GM21737 (cell line): Measurements from ENCODE around the gene LRCH4.
"Not testable (repeated sequence)": the region's sequence is repeated elsewhere in the genome, so short reads cannot be mapped to it uniquely, and the experiment has no call there.

Experiments
- ATAC-seq: cut with Tn5 transposase; IDR thresholded peaks from one replicate; pipeline ENCODE4 v1.9.1; 2021; ENCODE audit warnings: mild to moderate bottlenecking, moderate library complexity; ENCODE audit not compliant: unreplicated experiment

Gene LRCH4

DNA sequence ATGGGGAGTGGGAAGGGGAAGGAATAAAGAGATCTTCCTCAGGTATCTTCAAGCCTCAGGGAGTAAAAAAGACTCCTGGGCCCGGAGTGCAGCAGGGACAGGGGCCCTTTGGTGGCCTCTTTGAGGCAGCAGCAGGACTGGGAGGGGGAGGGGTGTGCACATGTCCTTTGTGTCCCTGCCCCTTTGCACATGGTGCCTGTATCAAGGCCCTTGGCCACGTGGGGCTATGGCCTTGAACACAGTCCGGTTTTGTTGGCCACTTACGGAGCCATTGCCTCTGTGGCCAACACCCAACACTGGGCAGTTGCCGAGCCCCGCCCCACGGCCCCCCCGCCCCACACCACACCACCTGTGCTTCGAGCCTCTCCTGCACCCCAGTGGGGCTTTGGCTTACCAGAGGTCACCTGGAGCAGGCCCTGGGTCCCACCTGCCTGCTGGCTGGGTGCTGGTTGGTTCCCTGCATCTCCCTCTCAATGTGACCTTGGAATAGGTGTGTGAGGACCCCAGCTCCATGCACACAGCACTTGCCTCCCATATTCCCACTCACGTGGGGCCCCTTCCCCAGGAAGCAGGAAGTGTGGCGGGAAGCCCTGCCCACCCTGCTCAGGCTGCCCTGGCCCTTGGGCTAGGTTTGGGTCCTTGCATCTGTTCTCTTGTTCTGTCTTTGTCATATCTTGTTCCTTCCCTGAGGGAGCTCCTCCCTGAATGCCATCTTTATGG lies 17.6 kb downstream of the LRCH4 start:
- ATAC-seq, result no peak

DNA sequence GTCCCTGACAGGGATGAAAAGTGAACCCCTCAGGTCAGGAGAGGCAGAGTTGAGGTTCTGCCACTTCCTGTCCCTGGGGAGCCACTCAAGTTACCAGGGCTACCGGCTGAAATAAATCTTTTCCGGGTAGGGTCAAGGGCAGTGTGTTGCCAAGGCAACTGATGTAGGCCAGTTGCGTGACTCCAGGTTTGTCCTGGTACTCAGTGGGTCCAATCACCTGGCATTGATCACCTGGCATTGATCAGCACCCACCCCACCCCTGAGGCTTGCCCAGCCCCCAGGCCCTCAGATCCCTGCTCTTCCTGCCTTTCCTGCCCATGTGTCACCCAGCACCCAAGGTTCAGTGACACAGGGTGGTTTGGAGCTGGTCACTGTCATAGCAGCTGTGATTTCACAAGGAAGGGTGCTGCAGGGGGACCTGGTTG lies 18.2 kb downstream of the LRCH4 start:
- ATAC-seq, result no peak

DNA sequence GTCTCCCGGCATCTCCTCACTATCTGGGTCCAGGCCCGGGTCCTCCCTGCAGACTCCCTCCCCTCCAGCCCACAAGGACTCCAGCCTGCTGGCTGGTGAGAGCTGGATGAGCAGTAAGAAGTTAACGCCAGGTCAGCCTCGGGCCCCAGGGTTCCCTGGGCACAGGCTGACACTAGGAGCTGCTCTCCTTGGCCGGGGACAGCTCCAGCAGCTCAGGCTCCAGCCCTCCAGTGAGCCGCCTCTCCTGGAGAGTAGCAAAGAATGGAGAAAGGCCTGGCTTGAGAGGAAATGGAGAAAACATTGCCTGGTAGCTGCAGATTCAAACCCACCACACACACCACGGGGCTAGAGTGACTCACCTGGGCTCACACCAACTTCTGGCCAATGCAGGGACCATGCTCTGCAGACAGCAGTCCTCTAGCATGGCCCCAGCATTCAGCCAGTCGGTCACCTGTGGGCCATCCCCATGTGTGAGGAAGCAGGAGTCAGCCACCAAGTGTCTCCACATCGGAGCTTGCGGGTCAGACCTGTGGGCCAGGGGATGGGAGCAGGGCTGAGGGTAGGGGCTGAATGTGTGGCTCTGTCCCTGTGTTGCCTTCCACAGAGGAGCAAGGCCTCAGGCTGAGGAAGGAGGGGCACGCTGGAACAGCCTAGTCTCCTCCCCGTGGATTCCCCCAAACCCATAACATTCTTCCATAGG lies 18.7 kb downstream of the LRCH4 start:
- no peak for ATAC-seq

DNA sequence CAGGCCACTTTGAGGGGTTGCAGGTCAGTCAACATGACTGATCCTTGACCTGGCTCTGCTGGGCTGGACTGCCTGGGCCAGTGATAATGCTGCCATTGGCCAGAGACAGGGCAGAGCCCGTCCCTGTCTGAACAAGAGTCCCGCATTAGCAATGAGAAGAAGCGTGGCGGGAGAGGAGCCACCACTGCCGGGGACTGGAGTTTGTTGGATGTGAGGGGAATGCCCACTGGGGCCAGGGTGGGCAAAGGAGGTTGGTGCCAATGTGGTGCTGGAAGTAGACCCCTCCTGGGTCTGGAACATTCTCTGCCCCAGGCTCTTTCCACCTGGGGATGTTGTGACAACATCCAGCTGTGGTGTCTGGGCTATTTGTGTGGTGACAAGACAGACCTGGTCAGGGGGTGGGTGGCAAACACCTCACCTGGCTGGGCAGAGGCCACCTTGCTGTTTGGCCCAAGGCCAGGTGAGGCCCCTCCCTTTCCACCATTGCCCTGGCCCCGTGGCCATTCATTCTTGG lies 19.9 kb downstream of the LRCH4 start:
- ATAC-seq, result no peak

DNA sequence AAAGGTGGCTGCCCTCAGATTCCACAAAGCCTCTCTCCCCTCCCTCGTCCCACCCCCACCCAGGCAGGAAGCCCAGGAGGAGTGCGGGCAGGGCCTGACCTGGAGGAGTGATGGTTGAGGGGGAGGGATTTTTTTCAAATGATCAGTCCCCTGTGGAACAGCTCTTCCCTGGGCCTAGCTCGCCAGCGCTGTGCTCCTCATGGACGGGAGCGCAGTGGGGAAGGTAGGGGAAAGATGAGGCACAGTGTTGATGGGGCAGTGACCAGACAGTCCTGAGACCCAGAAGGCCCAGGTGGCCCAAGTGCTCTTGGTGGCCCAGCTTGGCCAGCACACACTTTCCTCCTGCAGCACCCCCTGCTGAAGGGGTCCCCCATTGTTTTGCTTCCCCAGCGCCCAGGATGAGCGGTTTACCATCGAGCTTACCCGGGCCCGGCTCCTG lies 20.8 kb downstream of the LRCH4 start:
- no peak for ATAC-seq

DNA sequence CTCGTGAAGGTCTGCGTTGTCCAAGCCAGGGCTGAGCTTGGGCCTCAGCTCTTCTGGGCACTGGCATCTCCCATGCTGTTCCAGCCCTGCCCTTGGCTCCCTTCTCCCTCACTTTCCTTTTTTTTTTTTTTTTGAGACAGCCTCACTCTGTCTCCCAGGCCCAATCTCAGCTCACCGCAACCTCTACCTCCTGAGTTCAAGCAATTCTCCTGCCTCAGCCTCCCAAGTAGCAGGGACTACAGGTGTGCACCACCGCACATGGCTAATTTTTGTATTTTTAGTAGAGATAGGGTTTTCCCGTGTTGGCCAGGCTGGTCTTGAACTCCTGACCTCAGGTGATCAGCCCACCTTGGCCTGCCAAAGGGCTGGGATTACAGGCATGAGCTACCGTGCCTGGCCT lies 21.5 kb downstream of the LRCH4 start:
- ATAC-seq, result not testable (repeated sequence)

DNA sequence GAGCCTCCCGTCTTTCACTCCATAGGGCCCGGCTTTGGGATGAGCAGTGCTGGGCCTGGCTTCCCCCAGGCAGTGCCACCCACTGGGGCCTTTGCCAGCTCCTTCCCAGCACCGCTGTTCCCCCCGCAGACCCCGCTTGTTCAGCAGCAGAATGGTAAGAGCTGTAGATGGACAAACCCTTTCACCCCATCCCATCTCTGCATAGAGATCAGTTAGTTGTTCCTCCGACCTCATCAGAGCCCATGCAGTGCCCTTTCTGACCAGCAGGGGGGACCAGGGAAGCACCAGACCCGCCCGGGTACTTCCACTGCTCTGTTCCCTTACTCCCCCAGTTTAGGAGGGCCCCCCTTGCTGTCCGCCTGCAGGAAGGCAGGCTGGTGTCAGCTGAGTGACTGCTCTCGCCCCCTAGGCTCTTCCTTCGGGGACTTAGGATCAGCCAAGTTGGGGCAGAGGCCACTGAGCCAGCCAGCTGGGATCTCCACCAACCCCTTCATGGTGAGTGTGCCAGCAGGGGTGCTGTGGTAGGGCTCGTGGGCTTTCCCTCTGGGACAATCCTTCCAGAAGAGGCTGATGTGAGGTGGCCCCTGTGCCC lies 22.0 kb downstream of the LRCH4 start:
- ATAC-seq, result no peak

DNA sequence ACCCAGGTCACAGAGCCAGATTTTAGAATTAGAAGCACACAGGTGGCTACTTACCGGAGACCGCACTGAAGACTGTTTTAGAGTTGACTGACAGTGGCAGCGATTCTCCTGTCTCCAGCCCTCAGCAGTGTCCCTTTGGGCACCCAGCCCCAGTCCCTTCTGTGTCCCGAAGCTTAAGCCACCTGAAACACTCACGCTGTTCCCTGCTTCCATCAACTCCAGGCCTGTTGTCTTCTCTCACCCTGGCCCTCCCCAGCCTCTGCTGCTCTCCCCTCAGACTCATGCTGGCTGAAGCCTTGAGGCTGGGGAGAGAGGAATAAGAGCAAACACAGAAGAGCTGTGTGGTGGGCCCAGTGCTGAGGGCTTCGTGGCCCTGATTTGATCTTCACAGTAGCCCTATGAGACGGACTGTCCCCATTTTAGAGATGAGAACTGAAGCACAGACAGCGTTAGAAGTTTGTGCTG lies 22.8 kb downstream of the LRCH4 start:
- ATAC-seq, result no peak

DNA sequence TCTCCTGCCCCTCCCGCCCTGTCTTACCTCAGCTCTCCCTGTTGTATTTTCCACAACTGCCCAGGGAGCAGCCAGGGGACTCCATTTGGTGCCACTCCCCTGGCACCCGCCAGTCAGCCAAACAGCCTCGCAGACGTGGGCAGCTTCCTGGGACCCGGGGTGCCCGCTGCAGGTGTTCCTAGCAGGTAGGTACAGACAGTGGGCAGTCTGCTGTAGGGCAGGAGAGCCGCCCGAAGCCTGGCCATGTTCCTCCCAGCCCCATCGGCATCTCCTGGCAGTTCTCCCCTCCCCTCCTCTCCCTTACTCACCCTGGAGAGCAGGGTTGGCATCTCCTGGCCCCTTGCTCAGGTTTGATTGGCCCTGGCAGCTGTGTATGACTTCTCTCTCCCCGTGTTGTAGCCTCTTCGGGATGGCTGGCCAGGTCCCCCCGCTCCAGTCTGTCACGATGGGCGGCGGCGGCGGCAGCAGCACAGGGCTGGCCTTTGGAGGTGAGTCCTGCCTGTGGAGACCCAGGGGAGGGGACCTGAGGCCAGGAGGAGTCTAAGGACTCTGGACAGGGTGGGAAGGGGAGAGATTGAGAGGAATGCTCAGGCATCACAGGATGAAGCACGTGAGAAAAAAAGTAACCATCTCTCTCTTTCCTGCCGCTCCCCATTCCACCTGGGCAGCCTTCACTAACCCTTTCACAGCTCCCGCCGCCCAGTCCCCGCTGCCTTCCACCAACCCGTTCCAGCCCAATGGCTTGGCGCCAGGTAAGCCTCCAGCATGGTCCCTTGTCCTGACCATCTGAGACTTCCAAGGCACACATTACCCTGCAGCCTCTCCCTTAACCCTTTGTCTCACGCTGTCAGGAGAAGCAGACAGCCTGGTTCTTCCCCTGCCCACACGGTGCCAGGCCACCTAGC lies 23.5 kb downstream of the LRCH4 start:
- no peak for ATAC-seq

DNA sequence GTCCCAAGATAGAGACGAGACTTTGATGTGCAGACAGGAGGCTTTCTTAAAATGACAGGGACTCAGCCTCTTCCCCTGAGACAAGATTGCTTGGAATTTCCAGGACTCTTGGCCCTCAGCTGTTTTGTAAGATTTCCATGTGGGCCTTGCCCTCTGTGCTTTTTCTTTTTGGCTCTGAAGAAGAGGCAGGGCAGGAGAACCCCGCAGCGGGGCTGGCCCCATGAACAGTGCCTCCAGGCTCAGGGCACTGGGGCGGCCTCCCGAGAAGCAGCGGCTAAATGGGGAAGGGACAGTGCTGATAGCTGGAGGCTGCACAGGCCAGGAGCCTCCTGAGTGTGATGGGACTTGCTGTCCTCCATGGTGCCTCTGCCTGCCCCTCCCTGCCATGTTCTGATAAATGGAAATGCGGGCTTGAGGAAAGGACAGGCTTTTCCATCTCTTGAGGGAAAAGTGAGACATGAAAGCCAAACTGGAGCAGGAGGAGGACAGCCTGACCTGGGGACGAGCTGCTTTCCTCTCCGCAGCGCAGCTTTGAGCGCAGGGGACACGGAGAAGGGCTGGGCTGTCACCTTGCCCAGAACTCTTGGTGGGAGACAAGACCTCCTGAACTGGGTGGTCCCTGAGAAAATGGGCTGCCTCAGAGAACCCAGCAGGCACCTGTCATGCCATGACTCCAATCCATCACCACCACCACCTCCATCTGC lies 24.3 kb downstream of the LRCH4 start:
- ATAC-seq, result no peak

DNA sequence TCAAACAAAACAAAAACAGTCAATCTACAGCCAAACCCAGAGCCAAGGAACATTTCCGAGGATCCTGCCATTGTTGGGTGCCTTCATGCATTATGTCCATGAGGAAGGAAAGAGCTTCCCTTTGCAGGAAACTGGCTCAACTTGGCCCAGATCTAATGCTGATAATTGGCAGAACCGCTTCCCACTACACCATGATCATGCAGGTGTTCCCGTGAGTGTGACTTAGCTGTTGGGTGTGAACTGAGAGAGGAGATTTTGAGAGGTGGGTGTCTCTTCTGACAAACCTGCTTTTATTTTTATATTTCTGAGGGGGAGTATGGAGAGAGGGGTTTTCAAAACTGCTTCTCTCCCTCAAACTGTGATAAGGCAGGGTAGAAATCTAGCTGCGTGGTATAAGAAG lies 26.8 kb downstream of the LRCH4 start:
- no peak for ATAC-seq

DNA sequence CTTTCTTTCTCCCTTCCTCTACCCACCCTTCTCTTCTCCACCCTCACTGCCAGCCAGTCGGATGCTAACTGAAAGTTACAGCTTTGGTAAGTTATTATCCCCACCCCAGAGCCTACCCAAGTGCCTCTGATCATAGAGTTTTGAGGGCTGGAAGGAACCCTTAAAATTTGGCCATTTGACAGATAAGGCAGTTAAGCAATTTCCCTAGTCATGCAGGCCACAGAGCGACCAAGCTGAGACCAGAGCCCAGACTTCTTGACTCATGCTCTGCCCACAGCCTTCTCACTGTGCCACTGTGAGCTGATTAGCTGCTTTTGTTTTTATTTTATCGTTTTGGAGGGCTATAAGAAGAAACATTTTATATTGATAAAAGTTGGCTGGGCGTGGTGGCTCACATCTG lies 29.4 kb downstream of the LRCH4 start:
- no peak for ATAC-seq

DNA sequence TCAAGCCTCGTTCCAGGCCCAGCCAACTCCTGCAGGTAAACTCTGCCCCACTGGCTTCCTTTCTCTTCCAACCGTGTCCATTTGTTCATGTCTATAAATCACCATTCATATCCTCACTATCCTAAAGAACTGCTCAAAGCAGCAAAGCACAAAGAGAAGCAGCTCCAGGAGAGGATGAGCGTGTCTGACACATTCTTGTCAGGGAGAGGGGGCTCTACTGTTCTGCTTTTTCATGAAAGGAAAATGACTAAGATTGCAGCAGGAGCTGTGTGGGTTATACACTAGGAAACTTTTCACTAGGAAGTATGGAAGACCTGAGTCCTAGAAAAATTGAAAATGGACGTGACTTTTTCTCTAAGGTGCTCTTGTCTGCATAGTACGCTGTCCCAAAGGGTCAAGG lies 30.2 kb downstream of the LRCH4 start:
- ATAC-seq, result no peak

DNA sequence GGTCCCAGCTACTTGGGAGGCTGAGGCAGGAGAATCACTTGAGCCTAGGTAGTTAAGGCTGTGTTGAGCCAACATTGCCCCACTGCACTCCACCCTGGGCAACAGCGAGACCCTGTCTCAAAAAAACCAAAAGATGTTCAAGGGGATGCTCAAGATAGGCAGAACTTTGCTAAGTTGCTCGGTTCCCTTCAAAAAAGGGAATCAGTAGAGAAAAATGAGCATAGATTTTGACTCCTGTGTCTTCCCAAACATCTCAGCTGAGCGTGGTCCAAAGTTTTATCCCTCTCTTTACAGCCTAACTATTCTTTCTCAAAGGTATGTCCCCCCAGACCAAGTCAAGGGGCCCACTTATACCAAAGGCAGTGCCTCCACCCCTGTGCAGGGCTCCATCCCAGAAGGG lies 32.9 kb downstream of the LRCH4 start:
- no peak for ATAC-seq

DNA sequence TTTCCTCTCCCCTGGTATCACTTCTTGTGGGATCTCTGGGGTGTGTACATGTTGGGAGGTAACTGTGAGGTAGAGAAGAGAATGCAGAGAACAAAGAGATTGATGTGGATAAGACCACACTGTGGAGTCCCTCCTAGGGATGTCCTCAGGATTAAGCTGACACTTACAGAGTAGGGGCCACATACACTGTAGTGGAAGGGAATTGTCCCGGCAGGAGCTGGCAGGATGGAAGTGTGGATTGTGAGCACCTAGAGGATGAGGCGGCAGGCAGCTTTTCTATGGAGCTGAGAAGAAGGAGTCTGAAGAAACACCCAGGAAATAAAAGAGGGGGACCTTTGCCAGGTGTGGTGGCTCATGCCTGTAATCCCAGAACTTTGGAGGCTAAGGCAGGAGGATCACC lies 33.4 kb downstream of the LRCH4 start:
- ATAC-seq, result no peak

DNA sequence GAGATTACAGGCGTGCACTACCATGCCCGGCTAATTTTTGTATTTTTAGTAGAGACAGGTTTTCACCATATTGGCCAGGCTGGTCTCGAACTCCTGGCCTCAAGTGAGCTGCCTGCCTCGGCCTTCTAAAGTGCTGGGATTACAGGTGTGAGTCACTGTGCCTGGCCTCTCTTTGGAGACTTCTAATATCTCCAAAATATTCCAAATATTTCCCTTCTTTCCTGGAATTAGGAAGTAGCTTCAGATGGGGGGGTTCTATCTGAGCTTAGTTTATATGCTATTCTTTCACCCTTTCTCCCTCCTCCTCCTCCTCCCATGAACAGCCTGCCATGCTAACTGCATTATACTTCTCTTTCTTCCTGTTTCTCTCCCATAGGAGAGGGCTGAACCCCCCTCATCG lies 37.5 kb downstream of the LRCH4 start:
- not testable (repeated sequence) for ATAC-seq

DNA sequence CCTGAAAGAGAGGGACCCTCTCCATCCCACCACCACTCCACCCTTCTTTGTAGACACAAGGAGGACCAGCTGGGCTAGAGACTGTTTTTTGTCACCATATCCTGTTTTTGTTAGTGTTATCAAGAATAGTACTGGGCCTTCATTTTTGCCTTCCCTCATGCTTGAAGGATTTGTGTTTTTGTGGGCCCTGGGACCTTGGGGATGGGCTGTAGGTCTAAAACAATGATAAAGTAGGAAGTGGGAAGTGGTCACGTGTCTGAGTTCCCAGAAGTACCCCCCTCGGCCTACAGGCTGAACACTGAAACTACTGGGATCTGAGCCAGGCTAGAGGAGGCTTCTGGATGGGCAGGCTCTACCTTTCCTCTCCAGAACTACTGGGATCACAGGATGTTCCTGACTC lies 38.1 kb downstream of the LRCH4 start:
- ATAC-seq, result no peak

DNA sequence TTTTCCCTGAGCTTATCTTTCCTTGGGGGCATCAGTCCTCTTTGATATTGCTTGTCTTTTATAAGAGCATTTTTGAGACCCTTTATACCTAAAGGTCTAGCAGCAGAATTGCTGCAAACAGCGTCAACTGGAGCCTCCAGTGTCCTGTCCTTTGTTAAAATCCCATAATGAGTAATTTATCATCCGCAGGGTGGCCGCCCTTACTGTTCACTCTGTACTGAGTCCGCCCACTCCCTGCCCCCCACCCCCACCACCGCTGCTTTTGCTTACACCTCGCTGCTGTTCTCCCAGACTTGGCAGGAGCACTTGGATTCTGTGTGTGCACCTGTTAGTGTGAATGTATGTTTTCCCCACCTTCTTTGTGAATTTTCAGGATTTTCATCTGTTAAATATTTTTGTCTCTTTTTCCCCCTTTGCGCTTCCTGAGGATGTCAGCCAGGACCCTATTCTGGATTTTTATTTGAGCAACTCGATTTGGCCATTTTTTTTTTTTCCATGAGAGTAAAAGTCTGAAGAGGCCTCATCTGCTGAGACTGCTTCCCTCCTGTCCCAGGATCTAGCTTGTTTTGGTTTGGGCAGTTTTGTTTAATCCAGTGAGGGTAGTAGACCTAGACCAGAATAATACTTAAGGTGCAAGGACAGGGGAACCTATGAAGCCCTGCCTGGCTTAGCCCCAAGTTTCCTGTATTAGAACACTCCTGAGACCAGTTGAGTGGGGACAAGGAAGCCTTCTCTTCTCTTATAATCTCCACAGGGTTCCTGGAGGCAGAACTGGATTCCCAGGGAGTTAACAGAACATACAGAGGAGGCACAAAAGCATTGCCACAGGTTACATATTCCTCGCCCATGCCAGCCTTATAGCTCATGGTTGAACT lies 38.8 kb downstream of the LRCH4 start:
- ATAC-seq, result no peak
